ENCODE measurements around the gene ATG16L2. TPM values are rescaled to one million over a fixed set of nuclear protein-coding genes. Genes with fewer than 3 reads are reported as not detected.

ATG16L2 gene
- total and polyA plus RNA-seq, 9 of the 15 experiments (the other 6 are each of a cell fraction or from before 2014, with no cell fraction given): 0.18 to 11.2 (median 6.2) TPM

DNA sequence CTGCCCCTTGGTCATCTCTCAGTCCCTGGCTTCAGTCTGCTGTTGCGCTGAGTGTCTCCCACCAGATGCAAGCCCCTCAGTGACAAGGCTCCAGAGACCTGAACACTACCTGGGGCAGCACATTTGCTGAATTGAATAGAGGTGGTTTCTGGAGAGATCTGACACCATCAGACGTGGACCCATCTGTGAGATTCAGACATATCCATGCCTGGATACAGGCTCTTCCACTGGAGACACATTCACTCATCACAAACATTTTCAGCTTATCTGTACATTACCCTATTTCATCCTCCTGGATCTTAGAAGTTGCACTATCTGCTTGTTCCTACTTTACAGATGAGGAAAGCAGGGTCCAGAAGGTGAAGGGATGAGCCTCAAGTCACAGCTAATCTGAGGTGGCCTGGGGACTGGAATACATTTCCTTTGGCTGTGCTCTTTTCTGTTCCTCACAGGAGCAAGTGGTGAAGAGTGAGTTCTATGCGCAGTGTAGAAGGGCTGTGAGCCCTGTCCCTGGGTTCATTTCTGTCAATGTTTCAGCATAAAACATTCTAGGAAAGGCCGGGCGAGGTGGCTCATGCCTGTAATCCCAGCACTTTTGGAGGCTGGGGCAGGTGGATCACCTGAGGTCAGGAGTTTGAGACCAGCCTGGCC is 19.0 kb downstream of the ATG16L2 start:
- H2AFZ ChIP-seq (ENCODE audit: low read depth, low read length): no peak overlapping the region
- H3K79me2 ChIP-seq (ENCODE audit: control insufficient read depth, insufficient read depth, low read length): no peaks in the 10 kb centered on the region
- ChIA-PET POLR2A (interaction anchor here (0.6 to 1.2 kb wide), 5 partner anchors 9 to 560 kb away, joined by 3 to 5 read pairs (median 3); partner anchors contain the start of gene FCHSD2), CTCF (ENCODE audit: low intra/inter-chr PET ratio) (interaction anchor here (3.5 kb wide), 1 partner anchor 345 kb away, joined by 47 read pairs; no protein-coding TSS in a partner anchor)
- H3K9me1 ChIP-seq (ENCODE audit: control insufficient read depth, insufficient read depth, low read length): no peaks in the 10 kb centered on the region
- no peaks in the 10 kb centered on the region for H3K9me3 ChIP-seq (replicated peaks; ENCODE audit: control insufficient read depth, insufficient read depth, low read depth, low read length)
- H4K20me1 ChIP-seq (replicated peaks; ENCODE audit: control insufficient read depth, insufficient read depth, low read length): 0 out of 2 replicates have a peak, but pooled peaks cover 3% of the 10 kb centered on the region
- DNase-seq (ENCODE audit: extremely low read depth in 1 of 4, low spot score in 3 of 4) (no peak), ATAC-seq (no peak), FAIRE-seq (no peak)
- peaks cover 8% of the 10 kb centered on the region; the same call in 1 of the 3 replicates for H3K36me3 ChIP-seq (ENCODE audit: control insufficient read depth, insufficient read depth, low read length)
- H3K27me3 ChIP-seq (ENCODE audit: control insufficient read depth in 2 of 2, insufficient read depth in 2 of 2, low read length in 2 of 2): no peaks in the 10 kb centered on the region
- in situ Hi-C loops (cut with MboI): loop anchor here (5.0 kb wide), 1 partner anchor 344 kb away; no protein-coding TSS in a partner anchor
- no TSS peak for BruUV-seq (replicated peaks)
- no peak overlapping the region for H3K9ac ChIP-seq (ENCODE audit: insufficient read depth in 1 of 2, low read depth in 2 of 2, low read length in 2 of 2)
- intact Hi-C loops (cut with micrococcal nuclease): loop anchor here (5.0 to 10.0 kb wide), 3 partner anchors 248 to 499 kb away; no protein-coding TSS in a partner anchor
- no peak overlapping the region for H3K4me3 ChIP-seq
- no peak overlapping the region for H3K27ac ChIP-seq (ENCODE audit: extremely low read depth, low read depth, low read length)
- H3K4me2 ChIP-seq (ENCODE audit: insufficient read depth, low read length): no peak overlapping the region
- H3K4me1 ChIP-seq (replicated peaks in 1 of 2; ENCODE audit: control insufficient read depth in 2 of 2, insufficient read depth in 2 of 2, low read length in 2 of 2): peaks cover 0 to 10% of the 10 kb centered on the region in 2 experiments; a peak in 4 of 5 replicates
- WGBS (ENCODE audit: insufficient coverage, low coverage, missing lambda C conversion rate): 77% methylated on average over 5 of the region's 5 CpGs
- TF ChIP-seq, protein P1, sequence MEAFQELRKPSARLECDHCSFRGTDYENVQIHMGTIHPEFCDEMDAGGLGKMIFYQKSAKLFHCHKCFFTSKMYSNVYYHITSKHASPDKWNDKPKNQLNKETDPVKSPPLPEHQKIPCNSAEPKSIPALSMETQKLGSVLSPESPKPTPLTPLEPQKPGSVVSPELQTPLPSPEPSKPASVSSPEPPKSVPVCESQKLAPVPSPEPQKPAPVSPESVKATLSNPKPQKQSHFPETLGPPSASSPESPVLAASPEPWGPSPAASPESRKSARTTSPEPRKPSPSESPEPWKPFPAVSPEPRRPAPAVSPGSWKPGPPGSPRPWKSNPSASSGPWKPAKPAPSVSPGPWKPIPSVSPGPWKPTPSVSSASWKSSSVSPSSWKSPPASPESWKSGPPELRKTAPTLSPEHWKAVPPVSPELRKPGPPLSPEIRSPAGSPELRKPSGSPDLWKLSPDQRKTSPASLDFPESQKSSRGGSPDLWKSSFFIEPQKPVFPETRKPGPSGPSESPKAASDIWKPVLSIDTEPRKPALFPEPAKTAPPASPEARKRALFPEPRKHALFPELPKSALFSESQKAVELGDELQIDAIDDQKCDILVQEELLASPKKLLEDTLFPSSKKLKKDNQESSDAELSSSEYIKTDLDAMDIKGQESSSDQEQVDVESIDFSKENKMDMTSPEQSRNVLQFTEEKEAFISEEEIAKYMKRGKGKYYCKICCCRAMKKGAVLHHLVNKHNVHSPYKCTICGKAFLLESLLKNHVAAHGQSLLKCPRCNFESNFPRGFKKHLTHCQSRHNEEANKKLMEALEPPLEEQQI (IDR thresholded peaks at IDR 0.05): no peak
- TF ChIP-seq XRCC4 (IDR thresholded peaks at IDR 0.05; ENCODE audit: extremely low read depth, insufficient read depth, insufficient read length): no peak
- no peak for TF ChIP-seq TOE1 (IDR thresholded peaks at IDR 0.05; ENCODE audit: borderline replicate concordance)
- TF ChIP-seq TOE1 (CRISPR knock-in tag; IDR thresholded peaks at IDR 0.05; ENCODE audit: borderline replicate concordance, low read depth): no peak
- no peak for TF ChIP-seq SIN3B (IDR thresholded peaks at IDR 0.05; ENCODE audit: low read depth)
- TF ChIP-seq RBM22 (IDR thresholded peaks at IDR 0.05; ENCODE audit: low read depth, low read length, poor library complexity, severe bottlenecking): no peak
- TF ChIP-seq GTF2E2 (tag; IDR thresholded peaks at IDR 0.05): no peak
- TF ChIP-seq DACH1 (IDR thresholded peaks at IDR 0.05; ENCODE audit: partially characterized antibody): no peak
- TF ChIP-seq ZNF23 (CRISPR knock-in tag; IDR thresholded peaks at IDR 0.05): no peak
- no peak for TF ChIP-seq DPF2 (IDR thresholded peaks at IDR 0.05)
- TF ChIP-seq, protein P2, sequence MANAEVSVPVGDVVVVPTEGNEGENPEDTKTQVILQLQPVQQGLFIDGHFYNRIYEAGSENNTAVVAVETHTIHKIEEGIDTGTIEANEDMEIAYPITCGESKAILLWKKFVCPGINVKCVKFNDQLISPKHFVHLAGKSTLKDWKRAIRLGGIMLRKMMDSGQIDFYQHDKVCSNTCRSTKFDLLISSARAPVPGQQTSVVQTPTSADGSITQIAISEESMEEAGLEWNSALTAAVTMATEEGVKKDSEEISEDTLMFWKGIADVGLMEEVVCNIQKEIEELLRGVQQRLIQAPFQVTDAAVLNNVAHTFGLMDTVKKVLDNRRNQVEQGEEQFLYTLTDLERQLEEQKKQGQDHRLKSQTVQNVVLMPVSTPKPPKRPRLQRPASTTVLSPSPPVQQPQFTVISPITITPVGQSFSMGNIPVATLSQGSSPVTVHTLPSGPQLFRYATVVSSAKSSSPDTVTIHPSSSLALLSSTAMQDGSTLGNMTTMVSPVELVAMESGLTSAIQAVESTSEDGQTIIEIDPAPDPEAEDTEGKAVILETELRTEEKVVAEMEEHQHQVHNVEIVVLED (CRISPR knock-in tag; IDR thresholded peaks at IDR 0.05): no peak
- no peak for TF ChIP-seq MTF1 (CRISPR knock-in tag; IDR thresholded peaks at IDR 0.05; ENCODE audit: borderline replicate concordance)
- TF ChIP-seq, protein P3, sequence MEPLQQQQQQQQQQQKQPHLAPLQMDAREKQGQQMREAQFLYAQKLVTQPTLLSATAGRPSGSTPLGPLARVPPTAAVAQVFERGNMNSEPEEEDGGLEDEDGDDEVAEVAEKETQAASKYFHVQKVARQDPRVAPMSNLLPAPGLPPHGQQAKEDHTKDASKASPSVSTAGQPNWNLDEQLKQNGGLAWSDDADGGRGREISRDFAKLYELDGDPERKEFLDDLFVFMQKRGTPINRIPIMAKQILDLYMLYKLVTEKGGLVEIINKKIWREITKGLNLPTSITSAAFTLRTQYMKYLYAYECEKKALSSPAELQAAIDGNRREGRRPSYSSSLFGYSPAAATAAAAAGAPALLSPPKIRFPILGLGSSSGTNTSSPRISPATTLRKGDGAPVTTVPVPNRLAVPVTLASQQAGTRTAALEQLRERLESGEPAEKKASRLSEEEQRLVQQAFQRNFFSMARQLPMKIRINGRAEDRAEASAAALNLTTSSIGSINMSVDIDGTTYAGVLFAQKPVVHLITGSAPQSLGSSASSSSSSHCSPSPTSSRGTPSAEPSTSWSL (CRISPR knock-in tag; IDR thresholded peaks at IDR 0.05; ENCODE audit: borderline replicate concordance): no peak
- TF ChIP-seq ELF1 (tag; IDR thresholded peaks at IDR 0.05): no peak
- TF ChIP-seq ZC3H4 (CRISPR knock-in tag; IDR thresholded peaks at IDR 0.05; ENCODE audit: borderline replicate concordance): no peak

Data from K562 (cell line).